Mammary epithelial cell (primary cell): ENCODE measurements around the gene CCDC158.

Source experiments
- CTCF ChIP-seq, 2 donors: IDR thresholded peaks in 1 of 2; conservative IDR thresholded peaks in 1 of 2; 2 replicates each; pipeline ENCODE4 v1.5.1; 2011 to 2012; ENCODE audit warnings: inconsistent platforms in 2 of 2, low read length in 2 of 2, mild to moderate bottlenecking in 2 of 2, control low read depth in 1 of 2, low read depth in 1 of 2; ENCODE audit not compliant: insufficient read depth in 1 of 2; ENCODE audit errors: extremely low read depth in 1 of 2
- EZH2 ChIP-seq: IDR thresholded peaks from 2 replicates; pipeline ENCODE4 v1.6.1; 2012; ENCODE audit warnings: low read length, inconsistent platforms, borderline replicate concordance

GRCh38 chr4:76322236-76322635 is 98.7 kb downstream of the CCDC158 start:
- TF ChIP-seq EZH2 (no peak), CTCF (conservative IDR thresholded peaks at IDR 0.05 in 1 of 2, IDR thresholded peaks at IDR 0.05 in 1 of 2; ENCODE audit: extremely low read depth in 1 of 2, insufficient read depth in 1 of 2, low read depth in 1 of 2, low read length in 2 of 2) (no peak)
